Suprapubic skin (tissue), 4 donors: ENCODE results near the gene NFYC.

Experiments used
- CTCF ChIP-seq, 2 donors: fragments of 200-600 bp in 1 of 2; fragments of 450-650 bp in 1 of 2; sonication (generic) in 1 of 2; IDR thresholded peaks; one replicate each; pipeline ENCODE4 v1.5.1; 2016 to 2019; ENCODE audit warnings: antibody characterized with exemption in 2 of 2, mild to moderate bottlenecking in 1 of 2, moderate library complexity in 1 of 2
- EP300 ChIP-seq: sonication (generic); formaldehyde crosslinking; IDR thresholded peaks from one replicate; pipeline ENCODE4 v1.6.1; 2017; ENCODE audit warnings: antibody characterized with exemption
- POLR2A ChIP-seq, 2 donors: fragments of 450-650 bp; IDR thresholded peaks; one replicate each; pipeline ENCODE4 v1.6.1; 2017; ENCODE audit warnings: antibody characterized with exemption in 2 of 2, mild to moderate bottlenecking in 2 of 2, moderate library complexity in 2 of 2
- POLR2AphosphoS5 ChIP-seq, 3 donors: sonication (generic); formaldehyde crosslinking; IDR thresholded peaks; one replicate each; pipeline ENCODE4 v1.6.1; 2017; ENCODE audit warnings: antibody characterized with exemption in 3 of 3

- TF ChIP-seq POLR2AphosphoS5 (IDR thresholded peaks at IDR 0.05), result no peak
- TF ChIP-seq POLR2A (IDR thresholded peaks at IDR 0.05), result no peak
- TF ChIP-seq CTCF (IDR thresholded peaks at IDR 0.05), result no peak
- TF ChIP-seq EP300, result no peak
Measured at GRCh38 chr1:40696294-40696693, 4.8 kb downstream of the NFYC start.
